ENCODE data around the gene COL8A2.

Gene COL8A2

GRCh38 chr1:36157115-36157903 is 32.3 kb upstream of the COL8A2 start:
- Histone ChIP-seq H3K36me3 (ENCODE audit: insufficient read depth, low read length) (no peaks in the 10 kb centered on the region; the same call in 1 of the 2 replicates), H3K9me3 (ENCODE audit: insufficient read depth, low read depth, low read length) (no peaks in the 10 kb centered on the region), H4K20me1 (ENCODE audit: insufficient read depth, low read length, poor library complexity, severe bottlenecking) (peaks cover 46% of the 10 kb centered on the region), H3K4me2 (ENCODE audit: low read depth, low read length, poor library complexity, severe bottlenecking) (peak overlapping the region; percentile 87), H3K4me3 (ENCODE audit: low read length, poor library complexity, severe bottlenecking) (peak overlapping the region; percentile 88), H3F3A (ENCODE audit: low read depth) (no peaks in the 10 kb centered on the region), H2AFZ (ENCODE audit: low read length) (peak overlapping the region; percentile 83; the same call in 1 of the 2 replicates), H3K27me3 (ENCODE audit: insufficient read depth, low read length, poor library complexity, severe bottlenecking) (peaks cover 4% of the 10 kb centered on the region), H3K4me1 (ENCODE audit: insufficient read depth, low read length, poor library complexity, severe bottlenecking) (peaks cover 50% of the 10 kb centered on the region), H3K79me2 (ENCODE audit: insufficient read depth, low read length) (peaks cover 71% of the 10 kb centered on the region), H3K9me2 (replicated peaks; ENCODE audit: low read depth, low read length) (no peaks in the 10 kb centered on the region), H3K9ac (ENCODE audit: low read depth, low read length, poor library complexity, severe bottlenecking) (peak overlapping the region; percentile 90)
- TF ChIP-seq CTCF (conservative IDR thresholded peaks at IDR 0.05; ENCODE audit: low read length) (no peak), EZH2phosphoT487 (IDR thresholded peaks at IDR 0.05; ENCODE audit: borderline replicate concordance) (no peak)

- Histone ChIP-seq H3K79me2 (ENCODE audit: insufficient read depth, low read length) (peaks cover 63% of the 10 kb centered on the region), H4K20me1 (ENCODE audit: insufficient read depth, low read length, poor library complexity, severe bottlenecking) (peaks cover 38% of the 10 kb centered on the region), H3K4me1 (ENCODE audit: insufficient read depth, low read length, poor library complexity, severe bottlenecking) (peaks cover 51% of the 10 kb centered on the region), H2AFZ (ENCODE audit: low read length) (peak overlapping the region; percentile 83), H3K9me2 (replicated peaks; ENCODE audit: low read depth, low read length) (no peaks in the 10 kb centered on the region), H3K27me3 (ENCODE audit: insufficient read depth, low read length, poor library complexity, severe bottlenecking) (peaks cover 4% of the 10 kb centered on the region), H3K36me3 (ENCODE audit: insufficient read depth, low read length) (no peaks in the 10 kb centered on the region), H3K4me3 (ENCODE audit: low read length, poor library complexity, severe bottlenecking) (peak overlapping the region; percentile 88), H3K4me2 (ENCODE audit: low read depth, low read length, poor library complexity, severe bottlenecking) (peak overlapping the region; percentile 87), H3K9me3 (ENCODE audit: insufficient read depth, low read depth, low read length) (no peaks in the 10 kb centered on the region), H3F3A (ENCODE audit: low read depth) (peaks cover 2% of the 10 kb centered on the region; the same call in 1 of the 2 replicates), H3K9ac (ENCODE audit: low read depth, low read length, poor library complexity, severe bottlenecking) (peak overlapping the region; percentile 90)
- TF ChIP-seq CTCF (conservative IDR thresholded peaks at IDR 0.05; ENCODE audit: low read length) (no peak), EZH2phosphoT487 (IDR thresholded peaks at IDR 0.05; ENCODE audit: borderline replicate concordance) (no peak)
Measured at GRCh38 chr1:36156329-36157114, 31.5 kb upstream of the COL8A2 start.

- Histone ChIP-seq H3K9me3 (ENCODE audit: insufficient read depth, low read depth, low read length) (no peaks in the 10 kb centered on the region), H3K9ac (ENCODE audit: low read depth, low read length, poor library complexity, severe bottlenecking) (peak within 1 kb of the TSS; percentile 90), H4K20me1 (ENCODE audit: insufficient read depth, low read length, poor library complexity, severe bottlenecking) (peaks cover 32% of the 10 kb centered on the region), H3K4me2 (ENCODE audit: low read depth, low read length, poor library complexity, severe bottlenecking) (peak within 1 kb of the TSS; percentile 99), H3K79me2 (ENCODE audit: insufficient read depth, low read length) (peaks cover 55% of the 10 kb centered on the region), H3K36me3 (ENCODE audit: insufficient read depth, low read length) (no peaks in the 10 kb centered on the region), H3K27me3 (ENCODE audit: insufficient read depth, low read length, poor library complexity, severe bottlenecking) (peaks cover 4% of the 10 kb centered on the region), H3K9me2 (replicated peaks; ENCODE audit: low read depth, low read length) (no peaks in the 10 kb centered on the region), H3K4me1 (ENCODE audit: insufficient read depth, low read length, poor library complexity, severe bottlenecking) (peaks cover 54% of the 10 kb centered on the region), H3K4me3 (ENCODE audit: low read length, poor library complexity, severe bottlenecking) (peak within 1 kb of the TSS; percentile 88), H3F3A (ENCODE audit: low read depth) (peaks cover 4% of the 10 kb centered on the region; the same call in 1 of the 2 replicates), H2AFZ (ENCODE audit: low read length) (peak within 1 kb of the TSS; percentile 93)
- no peak for TF ChIP-seq EZH2phosphoT487 (IDR thresholded peaks at IDR 0.05; ENCODE audit: borderline replicate concordance)
- no peak for TF ChIP-seq CTCF (conservative IDR thresholded peaks at IDR 0.05; ENCODE audit: low read length)
Measured at GRCh38 chr1:36155408-36156328, 30.6 kb upstream of the COL8A2 start, which contains the start of gene MAP7D1. Gene MAP7D1 (plus strand): TSS chr1:36156160. CDS start chr1:36156418, 258 bp downstream.
